Sigmoid colon (tissue), 7 donors: ENCODE data around the gene CDC42BPG. TPM values are rescaled to one million over a fixed set of nuclear protein-coding genes. Genes with fewer than 3 reads are reported as not detected.

Experiments
- DNase-seq: peaks from one replicate; pipeline ENCODE4 v3.0.0-alpha.2; 2019
- H3K27ac ChIP-seq, 4 donors: fragments of 200-600 bp; sonication (generic); one replicate each; pipeline ENCODE4 v1.5.1; 2016 to 2019; ENCODE audit warnings: mild to moderate bottlenecking in 1 of 4
- H3K27me3 ChIP-seq, 3 donors: fragments of 200-600 bp; sonication (generic); one replicate each; pipeline ENCODE4 v1.5.1; 2019; ENCODE audit warnings: mild to moderate bottlenecking in 1 of 3
- H3K36me3 ChIP-seq, 4 donors: fragments of 200-600 bp; sonication (generic); one replicate each; pipeline ENCODE4 v1.5.1; 2016 to 2019
- H3K4me1 ChIP-seq, 4 donors: fragments of 200-600 bp; sonication (generic); one replicate each; pipeline ENCODE4 v1.5.1; 2017 to 2019
- H3K4me3 ChIP-seq, 4 donors: fragments of 200-600 bp; sonication (generic); one replicate each; pipeline ENCODE4 v1.5.1; 2017 to 2019; ENCODE audit warnings: mild to moderate bottlenecking in 2 of 4, moderate library complexity in 1 of 4
- H3K9me3 ChIP-seq, 4 donors: fragments of 200-600 bp in 3 of 4; sonication (generic) in 3 of 4; one replicate each; pipeline versions ENCODE4 v1.5.1 to v1.6.1; 2013 to 2019
- CTCF ChIP-seq, 4 experiments: fragments of 450-650 bp in 3 of 4; fragments of 200-600 bp in 1 of 4; IDR thresholded peaks; one replicate each; pipeline ENCODE4 v1.5.1; 2016 to 2019; ENCODE audit warnings: antibody characterized with exemption in 4 of 4, mild to moderate bottlenecking in 3 of 4, moderate library complexity in 2 of 4
- EP300 ChIP-seq, 4 donors: sonication (generic); formaldehyde crosslinking; IDR thresholded peaks; one replicate each; pipeline ENCODE4 v1.6.1; 2017; ENCODE audit warnings: antibody characterized with exemption in 4 of 4
- POLR2A ChIP-seq, 2 donors: fragments of 450-650 bp; IDR thresholded peaks; one replicate each; pipeline ENCODE4 v1.6.1; 2016; ENCODE audit warnings: antibody characterized with exemption in 2 of 2, mild to moderate bottlenecking in 2 of 2, moderate library complexity in 2 of 2
- POLR2AphosphoS5 ChIP-seq, 4 donors: sonication (generic); formaldehyde crosslinking; IDR thresholded peaks; one replicate each; pipeline ENCODE4 v1.6.1; 2017; ENCODE audit warnings: antibody characterized with exemption in 4 of 4
- WGBS, 2 donors: extraction: QIAGEN DNeasy Blood & Tissue Kit; methylation state at CpG; one replicate each; pipeline ENCODE4 v1.1.7; 2013; 5-methylcytosine and 5-hydroxymethylcytosine counted together
- intact Hi-C: fragments of 100-400 bp; cut with DNase I; formaldehyde crosslinking; loops from one replicate; pipeline ENCODE4 v1.15.1; 2023
- polyA plus RNA-seq, 3 donors: library from polyadenylated mRNA; stranded (reverse); fragments of 200-250 nt; gene quantifications; one replicate each; pipeline ENCODE4 v1.2.3, GENCODE V29; 2013
- total RNA-seq, 4 donors: library from RNA; depleted of rRNA; stranded (reverse); fragments of >200 nt; gene quantifications; one replicate each; pipeline ENCODE4 v1.1.0, GENCODE V29; 2016
- donor health status: healthy with polysubstance abuse.
- donor health status: Bipolar disorder and iron deficiency.
- donor health status: healthy.

CDC42BPG gene
- total and polyA plus RNA-seq, 7 donors, result 0.16 to 39.8 (median 10.3) TPM; not detected in 1

GRCh38 chr11:64800303-64801157 is 43.9 kb downstream of the CDC42BPG start:
- Histone ChIP-seq H3K27ac (peak overlapping the region in 1 of 4 donors; percentile 93), H3K27me3 (no peaks in the 10 kb centered on the region), H3K9me3 (no peaks in the 10 kb centered on the region), H3K4me3 (no peak overlapping the region), H3K4me1 (peaks cover 0 to 27% (median 22%) of the 10 kb centered on the region in 4 donors), H3K36me3 (peaks cover 4 to 37% (median 14%) of the 10 kb centered on the region in 4 donors)
- intact Hi-C loops, result no loop called here
- 81 to 84% methylated on average over 26 of the region's 26 CpGs for WGBS, 2 donors
- no peak for TF ChIP-seq EP300 (IDR thresholded peaks at IDR 0.05)
- TF ChIP-seq POLR2A (IDR thresholded peaks at IDR 0.05), result no peak
- TF ChIP-seq POLR2AphosphoS5 (IDR thresholded peaks at IDR 0.05), result no peak
- no peak for TF ChIP-seq CTCF (IDR thresholded peaks at IDR 0.05)
- peak; percentile 66 for DNase-seq

- Histone ChIP-seq H3K27ac (no peak overlapping the region), H3K4me1 (peaks cover 0 to 27% (median 22%) of the 10 kb centered on the region in 4 donors), H3K27me3 (no peaks in the 10 kb centered on the region), H3K4me3 (no peak overlapping the region), H3K36me3 (peaks cover 2 to 31% (median 8%) of the 10 kb centered on the region in 4 donors), H3K9me3 (no peaks in the 10 kb centered on the region)
- TF ChIP-seq POLR2A (IDR thresholded peaks at IDR 0.05) (no peak), CTCF (IDR thresholded peaks at IDR 0.05) (no peak)
- WGBS, 2 donors, result 62 to 70% methylated on average over 14 of the region's 14 CpGs
- no peak for DNase-seq
- intact Hi-C loops, result no loop called here
Measured at GRCh38 chr11:64799623-64800302, 44.7 kb downstream of the CDC42BPG start.

GRCh38 chr11:64799256-64799622 is 45.2 kb downstream of the CDC42BPG start:
- intact Hi-C loops, result no loop called here
- Histone ChIP-seq H3K36me3 (peaks cover 0 to 26% (median 8%) of the 10 kb centered on the region in 4 donors), H3K27ac (no peak overlapping the region), H3K9me3 (no peaks in the 10 kb centered on the region), H3K27me3 (no peaks in the 10 kb centered on the region), H3K4me1 (peaks cover 0 to 22% (median 19%) of the 10 kb centered on the region in 4 donors), H3K4me3 (no peak overlapping the region)
- no peak for DNase-seq
- TF ChIP-seq EP300 (IDR thresholded peaks at IDR 0.05) (no peak), POLR2AphosphoS5 (IDR thresholded peaks at IDR 0.05) (no peak), CTCF (IDR thresholded peaks at IDR 0.05) (no peak), POLR2A (IDR thresholded peaks at IDR 0.05) (no peak)
- WGBS, 2 donors, result 76 to 84% methylated on average over 7 of the region's 7 CpGs

GRCh38 chr11:64796757-64797541 is 47.5 kb downstream of the CDC42BPG start:
- no peak for DNase-seq
- peaks cover 3 to 31% (median 8%) of the 10 kb centered on the region in 4 donors for H3K36me3 ChIP-seq
- WGBS, 2 donors, result 90 to 91% methylated on average over 19 of the region's 19 CpGs

More at GRCh38 chr11:64796757-64797541, 47.5 kb downstream of the CDC42BPG start:
- TF ChIP-seq CTCF (IDR thresholded peaks at IDR 0.05), result no peak
- no peak for TF ChIP-seq POLR2AphosphoS5 (IDR thresholded peaks at IDR 0.05)
- no peak for TF ChIP-seq EP300 (IDR thresholded peaks at IDR 0.05)
- TF ChIP-seq POLR2A (IDR thresholded peaks at IDR 0.05), result no peak
- H3K9me3 ChIP-seq, result no peaks in the 10 kb centered on the region
- no peaks in the 10 kb centered on the region for H3K27me3 ChIP-seq
- H3K4me3 ChIP-seq, result no peak overlapping the region
- peaks cover 0 to 5% (median 3%) of the 10 kb centered on the region in 4 donors for H3K4me1 ChIP-seq
- intact Hi-C loops, result no loop called here
- no peak overlapping the region for H3K27ac ChIP-seq
